PFSK-1 (cell line): ENCODE results near the gene SWAP70.
A peak's percentile ranks its signal among the peaks of the same experiment; 100 is the strongest.

Source experiments
- FOXP2 ChIP-seq: optimal IDR thresholded peaks from 2 replicates; pipeline ENCODE3; 2011; ENCODE audit warnings: borderline replicate concordance, control low read depth, inconsistent platforms; ENCODE audit not compliant: insufficient read depth; ENCODE audit errors: extremely low read length, extremely low read depth
- POLR2AphosphoS5 ChIP-seq: IDR thresholded peaks from 2 replicates; pipeline ENCODE4 v1.6.1; 2012; ENCODE audit warnings: low read depth, mild to moderate bottlenecking, control low read depth, low read length, moderate library complexity
- REST ChIP-seq, 2 experiments: IDR thresholded peaks; 2 replicates each; pipeline versions ENCODE4 v1.6.1 to v1.8.0; 2011 to 2012; ENCODE audit warnings: low read depth in 2 of 2, low read length in 2 of 2, control low read depth in 1 of 2, inconsistent platforms in 1 of 2, mild to moderate bottlenecking in 1 of 2, moderate library complexity in 1 of 2; ENCODE audit not compliant: insufficient read depth in 1 of 2
- SIN3A ChIP-seq: IDR thresholded peaks from 2 replicates; pipeline ENCODE4 v1.6.1; 2012; ENCODE audit warnings: mild to moderate bottlenecking, low read length, moderate library complexity, borderline replicate concordance; ENCODE audit not compliant: insufficient read depth
- TAF1 ChIP-seq: IDR thresholded peaks from 2 replicates; pipeline ENCODE4 v1.6.1; 2012; ENCODE audit warnings: low read length, control low read depth, borderline replicate concordance; ENCODE audit not compliant: insufficient read depth

SWAP70 gene

DNA sequence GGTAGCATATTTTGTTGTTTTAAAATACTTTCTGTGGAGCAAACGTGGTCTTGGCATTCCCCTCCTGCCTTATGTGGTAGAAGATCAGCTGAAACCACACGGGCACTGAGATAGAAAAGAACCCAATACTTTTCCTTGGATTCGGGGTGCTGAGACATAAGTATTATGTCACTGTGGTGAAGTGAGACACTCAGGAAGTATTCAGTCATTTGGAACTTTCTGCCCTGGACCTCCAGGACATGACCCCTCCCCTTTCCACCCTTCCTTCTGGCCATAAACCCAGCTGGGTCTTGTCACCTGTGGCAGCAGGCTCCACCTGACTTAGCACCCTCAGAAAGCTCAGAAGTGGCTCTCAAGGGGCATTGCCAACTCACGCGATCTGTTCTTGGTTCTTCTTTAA lies 123.4 kb downstream of the SWAP70 start:
- TF ChIP-seq SIN3A (no peak), TAF1 (no peak), REST (IDR thresholded peaks at IDR 0.05; ENCODE audit: insufficient read depth in 1 of 2, low read depth in 2 of 2, low read length in 2 of 2) (no peak), FOXP2 (no peak), POLR2AphosphoS5 (no peak)

- TF ChIP-seq REST (IDR thresholded peaks at IDR 0.05; ENCODE audit: insufficient read depth in 1 of 2, low read depth in 2 of 2, low read length in 2 of 2) (no peak; a peak in 1 of 4 replicates), POLR2AphosphoS5 (0 out of 2 replicates have a peak, but pooled peaks have one; percentile 44)
Observed at GRCh38 chr11:9787981-9788521, 124.2 kb downstream of the SWAP70 start.

- TF ChIP-seq POLR2AphosphoS5, result no peak
- no peak for TF ChIP-seq TAF1
- no peak for TF ChIP-seq SIN3A
- TF ChIP-seq FOXP2, result no peak
- no peak for TF ChIP-seq REST (IDR thresholded peaks at IDR 0.05; ENCODE audit: insufficient read depth in 1 of 2, low read depth in 2 of 2, low read length in 2 of 2)
Observed at GRCh38 chr11:9789910-9790309, 126.0 kb downstream of the SWAP70 start.

DNA sequence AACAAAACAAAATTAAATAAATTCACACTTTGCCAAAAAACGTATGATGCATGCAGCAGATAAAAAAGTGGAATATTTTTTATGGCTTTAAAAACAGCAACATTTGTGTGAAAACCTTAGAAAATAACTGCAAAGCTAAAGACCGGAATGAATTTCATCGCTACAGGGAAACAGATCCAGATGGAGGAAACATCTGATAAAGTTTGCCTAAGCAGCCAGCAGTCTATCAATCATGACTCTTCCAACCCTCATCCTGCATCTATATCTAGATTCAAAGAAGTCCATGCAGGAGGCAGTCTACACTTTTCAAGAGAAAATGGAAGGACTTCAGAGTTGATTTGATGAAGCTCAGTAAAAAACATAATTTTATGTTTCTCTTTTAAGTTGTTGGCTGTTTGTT lies 126.8 kb downstream of the SWAP70 start:
- no peak for TF ChIP-seq FOXP2
- no peak for TF ChIP-seq POLR2AphosphoS5
- TF ChIP-seq REST (IDR thresholded peaks at IDR 0.05; ENCODE audit: insufficient read depth in 1 of 2, low read depth in 2 of 2, low read length in 2 of 2), result no peak

GRCh38 chr11:9796266-9796665 lies 132.4 kb downstream of the SWAP70 start:
- TF ChIP-seq TAF1, result no peak
- no peak for TF ChIP-seq SIN3A
- no peak for TF ChIP-seq POLR2AphosphoS5
- no peak for TF ChIP-seq FOXP2
- TF ChIP-seq REST (IDR thresholded peaks at IDR 0.05; ENCODE audit: insufficient read depth in 1 of 2, low read depth in 2 of 2, low read length in 2 of 2), result no peak
